PFSK-1 (cell line): ENCODE measurements around the gene PATE1. TPM values are rescaled to one million over a fixed set of nuclear protein-coding genes. Genes with fewer than 3 reads are reported as not detected.

ENCODE experiments used
- FOXP2 ChIP-seq: optimal IDR thresholded peaks from 2 replicates; pipeline ENCODE3; 2011; ENCODE audit warnings: borderline replicate concordance, control low read depth, inconsistent platforms; ENCODE audit not compliant: insufficient read depth; ENCODE audit errors: extremely low read length, extremely low read depth
- POLR2AphosphoS5 ChIP-seq: IDR thresholded peaks from 2 replicates; pipeline ENCODE4 v1.6.1; 2012; ENCODE audit warnings: low read depth, mild to moderate bottlenecking, control low read depth, low read length, moderate library complexity
- REST ChIP-seq, 2 experiments: IDR thresholded peaks; 2 replicates each; pipeline versions ENCODE4 v1.6.1 to v1.8.0; 2011 to 2012; ENCODE audit warnings: low read depth in 2 of 2, low read length in 2 of 2, control low read depth in 1 of 2, inconsistent platforms in 1 of 2, mild to moderate bottlenecking in 1 of 2, moderate library complexity in 1 of 2; ENCODE audit not compliant: insufficient read depth in 1 of 2
- SIN3A ChIP-seq: IDR thresholded peaks from 2 replicates; pipeline ENCODE4 v1.6.1; 2012; ENCODE audit warnings: mild to moderate bottlenecking, low read length, moderate library complexity, borderline replicate concordance; ENCODE audit not compliant: insufficient read depth
- TAF1 ChIP-seq: IDR thresholded peaks from 2 replicates; pipeline ENCODE4 v1.6.1; 2012; ENCODE audit warnings: low read length, control low read depth, borderline replicate concordance; ENCODE audit not compliant: insufficient read depth
- polyA plus RNA-seq: library from polyadenylated mRNA; unstranded; fragments of >200 nt; gene quantifications from one replicate; pipeline ENCODE4 v1.2.1, GENCODE V29; 2012; ENCODE audit warnings: low read depth, missing spikeins; ENCODE audit not compliant: insufficient read length

The PATE1 gene
- polyA plus RNA-seq = not detected

DNA sequence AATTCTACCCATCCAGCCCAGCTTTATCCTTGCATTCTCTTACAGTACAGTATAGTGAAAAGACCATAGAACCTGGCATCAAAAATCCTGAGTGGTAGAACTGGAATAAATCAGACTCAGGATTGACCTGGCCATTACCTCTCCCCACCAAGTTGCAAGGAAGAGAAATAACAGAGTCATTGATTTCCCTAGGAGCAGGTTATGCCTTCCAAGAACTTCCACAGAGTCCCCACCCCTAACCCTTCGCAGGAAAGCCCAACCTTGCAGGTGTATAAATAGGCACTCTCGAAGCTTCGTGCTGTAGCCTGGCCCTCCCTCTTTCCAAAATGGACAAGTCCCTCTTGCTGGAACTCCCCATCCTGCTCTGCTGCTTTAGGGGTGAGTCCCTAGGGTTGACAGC, at the start of gene PATE1:
Gene PATE1 (plus strand): TSS at position 301 of the 400 bp plus-strand sequence. CDS start 26 bp downstream, at position 327.
- no peak for TF ChIP-seq FOXP2

GRCh38 chr11:125701018-125701610, 45.0 kb upstream of the PATE1 start:
- no peak for TF ChIP-seq SIN3A
- no peak for TF ChIP-seq TAF1
- no peak for TF ChIP-seq REST (IDR thresholded peaks at IDR 0.05; ENCODE audit: insufficient read depth in 1 of 2, low read depth in 2 of 2, low read length in 2 of 2)
- no peak for TF ChIP-seq FOXP2
- TF ChIP-seq POLR2AphosphoS5 = no peak

DNA sequence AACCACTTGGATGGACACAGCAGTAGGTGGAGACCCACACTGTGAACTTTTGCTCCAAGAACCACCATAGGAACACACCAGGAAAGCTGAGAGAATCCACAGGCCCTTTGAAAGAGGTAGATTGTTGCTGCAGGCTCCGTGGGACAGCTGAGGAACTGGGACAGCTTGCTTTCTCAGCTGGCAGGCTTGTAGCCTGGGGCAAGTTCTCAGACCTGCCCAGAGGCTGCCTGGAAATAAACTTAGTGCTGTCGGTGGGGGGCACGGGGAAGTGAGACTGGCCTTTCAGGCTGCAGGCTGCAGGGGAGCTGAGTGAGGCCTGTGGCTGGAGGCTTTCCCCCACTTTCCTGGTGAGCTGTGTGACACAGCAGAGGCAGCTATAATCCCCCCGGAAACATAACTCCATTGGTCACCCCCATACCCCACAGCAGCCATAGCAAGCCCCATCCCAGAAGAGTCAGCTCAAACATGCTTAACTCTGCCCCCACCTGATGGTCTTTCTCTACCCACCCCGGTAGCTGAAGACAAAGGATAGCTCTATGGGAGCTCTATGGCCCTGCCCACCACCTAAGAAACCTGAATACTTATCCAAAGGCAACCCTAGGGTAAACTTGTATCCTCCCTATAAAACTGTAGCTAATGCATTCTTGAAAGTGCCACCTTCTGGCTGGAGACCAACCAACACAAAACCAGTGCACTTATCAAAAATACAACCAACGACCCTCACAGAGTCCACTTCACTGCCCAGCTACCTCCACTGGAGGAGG, 44.0 kb upstream of the PATE1 start:
- no peak for TF ChIP-seq REST (IDR thresholded peaks at IDR 0.05; ENCODE audit: insufficient read depth in 1 of 2, low read depth in 2 of 2, low read length in 2 of 2)
- TF ChIP-seq POLR2AphosphoS5 = no peak
- no peak for TF ChIP-seq FOXP2
- TF ChIP-seq TAF1 = no peak
- TF ChIP-seq SIN3A = no peak

DNA sequence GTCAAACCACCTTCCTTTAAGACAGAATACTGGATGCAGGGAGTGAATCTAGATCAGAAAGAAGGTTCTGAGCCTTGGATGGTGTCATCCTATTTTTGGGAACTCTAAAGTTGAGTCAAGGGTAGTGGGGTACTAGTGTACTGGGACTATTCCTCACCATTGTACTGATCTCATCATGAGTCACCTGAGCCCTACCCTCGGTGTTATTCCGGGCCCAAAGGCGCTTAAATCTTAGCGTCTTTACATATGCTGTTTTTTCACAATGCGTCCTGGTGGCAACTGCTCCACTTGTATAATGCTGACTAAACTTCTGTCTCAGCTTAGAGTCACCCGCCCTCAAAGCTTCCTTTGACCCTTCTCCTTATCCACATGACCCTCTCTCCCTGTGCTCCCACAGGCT, 25.3 kb upstream of the PATE1 start:
- TF ChIP-seq FOXP2 = no peak

- TF ChIP-seq TAF1 (no peak), REST (IDR thresholded peaks at IDR 0.05; ENCODE audit: insufficient read depth in 1 of 2, low read depth in 2 of 2, low read length in 2 of 2) (no peak), FOXP2 (no peak), SIN3A (no peak), POLR2AphosphoS5 (no peak)
Observed at GRCh38 chr11:125724125-125724524, 22.0 kb upstream of the PATE1 start.

GRCh38 chr11:125728969-125729368, 17.1 kb upstream of the PATE1 start:
- TF ChIP-seq REST (IDR thresholded peaks at IDR 0.05; ENCODE audit: insufficient read depth in 1 of 2, low read depth in 2 of 2, low read length in 2 of 2) = no peak
- TF ChIP-seq SIN3A = no peak
- no peak for TF ChIP-seq FOXP2
- no peak for TF ChIP-seq TAF1
- TF ChIP-seq POLR2AphosphoS5 = no peak
